Fibroblast of pulmonary artery (primary cell): ENCODE results near the gene GFRA4.
A peak's percentile ranks its signal among the peaks of the same experiment; 100 is the strongest.

Experiments
- DNase-seq: peaks from one replicate; pipeline ENCODE4 v3.0.0-alpha.2; 2010; ENCODE audit warnings: low read depth
- H3K4me3 ChIP-seq: replicated peaks from 2 replicates; pipeline ENCODE4 v1.5.1; 2011; ENCODE audit warnings: low read depth, mild to moderate bottlenecking, control low read depth, low read length, moderate library complexity
- CTCF ChIP-seq: IDR thresholded peaks from 2 replicates; pipeline ENCODE4 v1.5.1; 2011; ENCODE audit warnings: mild to moderate bottlenecking, control low read depth, low read length, inconsistent platforms; ENCODE audit errors: missing control alignments

Gene GFRA4

DNA sequence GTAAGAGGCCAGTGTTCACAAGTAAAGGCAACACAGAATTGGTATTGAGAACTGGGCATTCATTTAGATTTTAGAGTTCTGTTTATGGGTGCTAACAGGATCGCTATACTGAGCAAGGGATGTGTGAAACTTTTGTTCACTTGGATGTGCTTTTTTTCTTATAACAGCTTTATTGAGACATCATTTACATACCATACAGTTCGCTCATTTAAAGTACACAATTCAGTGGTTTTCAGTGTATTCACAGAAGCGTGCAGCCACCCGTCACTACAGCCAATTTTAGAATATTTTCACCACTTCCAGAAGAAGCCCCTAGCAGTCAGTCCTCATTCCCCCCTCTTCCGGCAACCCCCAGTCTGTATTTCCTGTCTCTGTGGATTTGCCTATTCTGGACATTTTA is 48.7 kb downstream of the GFRA4 start:
- H3K4me3 ChIP-seq: no peak overlapping the region
- no peak for DNase-seq
- no peak for TF ChIP-seq CTCF

GRCh38 chr20:3613821-3614440 is 49.3 kb downstream of the GFRA4 start:
- no peak for DNase-seq
- no peak overlapping the region for H3K4me3 ChIP-seq
- no peak for TF ChIP-seq CTCF

DNA sequence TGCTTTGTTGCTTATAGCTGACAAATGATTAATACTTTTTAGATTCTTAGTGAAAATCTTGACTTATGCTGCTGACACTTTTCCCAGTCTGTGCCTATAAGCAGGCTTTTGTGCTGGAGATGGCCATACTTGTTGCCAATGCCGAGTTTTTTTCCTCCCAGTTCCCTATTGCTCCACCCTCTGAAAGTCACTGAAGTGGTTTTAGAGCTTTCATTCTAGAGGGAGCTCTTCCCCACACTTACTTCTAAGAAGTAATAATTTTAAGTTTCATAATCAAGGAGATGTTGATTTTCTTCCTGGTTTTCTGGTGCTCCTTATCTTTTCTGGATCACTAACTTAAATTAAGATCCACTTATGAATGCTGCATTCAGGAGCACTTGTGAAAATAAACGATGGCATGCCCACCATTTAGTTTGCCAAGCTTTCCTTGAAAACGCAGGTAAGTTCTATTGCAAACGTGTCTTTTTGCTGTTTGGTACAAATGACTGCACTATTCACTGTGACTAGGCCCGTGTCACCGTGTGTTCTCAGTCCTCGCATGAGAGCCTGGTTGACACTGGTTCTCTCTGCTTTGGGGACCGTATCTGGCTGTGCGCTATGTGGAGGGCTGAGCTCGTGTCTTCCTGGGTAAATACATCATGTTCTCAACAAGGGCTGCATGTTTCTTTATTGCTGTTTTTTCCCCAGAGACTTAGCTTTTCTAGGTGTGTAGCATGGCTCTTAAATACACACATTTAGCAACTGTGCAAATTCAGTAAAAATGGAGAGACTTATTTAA is 50.2 kb downstream of the GFRA4 start:
- no peak overlapping the region for H3K4me3 ChIP-seq
- TF ChIP-seq CTCF: peak; percentile 2
- DNase-seq: peak; percentile 12

DNA sequence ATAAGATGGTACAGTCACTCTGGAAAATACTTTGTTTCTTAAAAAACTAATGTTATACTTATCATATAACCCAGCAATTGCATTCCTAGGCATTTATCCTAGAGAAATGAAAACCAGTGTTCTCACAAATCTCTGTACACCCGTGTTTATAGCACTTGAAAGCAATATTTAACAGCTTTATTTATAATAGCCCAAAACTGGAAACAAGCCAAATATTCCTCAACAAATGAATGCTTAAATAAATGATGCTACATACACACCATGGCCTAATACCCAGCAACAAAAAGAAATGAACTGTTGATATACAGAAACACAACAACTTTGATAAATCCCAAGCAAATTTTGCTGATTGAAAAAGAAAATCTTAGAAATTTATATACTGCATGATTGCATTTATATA is 51.3 kb downstream of the GFRA4 start:
- no peak overlapping the region for H3K4me3 ChIP-seq
- no peak for TF ChIP-seq CTCF
- no peak for DNase-seq
